OCI-LY1 (cell line): Measurements from ENCODE around the gene TICAM1.

ENCODE experiments used
- H2AFZ ChIP-seq: fragments of 200-600 bp; sonication (generic), shearing (Covaris generic); 2 replicates; pipeline ENCODE4 v1.6.0; 2014; ENCODE audit warnings: antibody characterized with exemption, mild to moderate bottlenecking, low read length
- H3F3A ChIP-seq: fragments of 200-600 bp; sonication (generic), shearing (Covaris generic); 2 replicates; pipeline ENCODE4 v1.6.0; 2014; ENCODE audit warnings: mild to moderate bottlenecking, antibody characterized with exemption, low read length, moderate library complexity; ENCODE audit not compliant: insufficient read depth
- H3K27ac ChIP-seq: fragments of 200-600 bp; sonication (generic); 2 replicates; pipeline ENCODE4 v1.5.1; 2014; ENCODE audit warnings: low read length, mixed run types, mild to moderate bottlenecking, low read depth; ENCODE audit not compliant: poor library complexity, severe bottlenecking
- H3K27me3 ChIP-seq: fragments of 200-600 bp; sonication (generic); 2 replicates; pipeline ENCODE4 v1.6.0; 2014; ENCODE audit warnings: antibody characterized with exemption, mild to moderate bottlenecking, low read length, moderate library complexity; ENCODE audit not compliant: insufficient read depth
- H3K36me3 ChIP-seq: fragments of 200-600 bp; sonication (generic); 2 replicates; pipeline ENCODE4 v1.6.1; 2014; ENCODE audit warnings: mild to moderate bottlenecking, antibody characterized with exemption, low read length, moderate library complexity, mixed read lengths; ENCODE audit not compliant: insufficient read depth
- H3K4me1 ChIP-seq: fragments of 200-600 bp; sonication (generic); 2 replicates; pipeline ENCODE4 v1.5.1; 2014; ENCODE audit warnings: mild to moderate bottlenecking, low read length, moderate library complexity; ENCODE audit not compliant: insufficient read depth, severe bottlenecking
- H3K4me2 ChIP-seq: fragments of 200-600 bp; sonication (generic), shearing (Covaris generic); 2 replicates; pipeline ENCODE4 v1.6.1; 2014; ENCODE audit warnings: low read length
- H3K4me3 ChIP-seq: fragments of 200-600 bp; sonication (generic); 2 replicates; pipeline ENCODE4 v1.5.1; 2014; ENCODE audit warnings: low read length, low read depth, mild to moderate bottlenecking, mixed read lengths; ENCODE audit not compliant: poor library complexity, severe bottlenecking
- H3K79me2 ChIP-seq: fragments of 200-600 bp; shearing (Covaris generic); 2 replicates; pipeline ENCODE4 v1.6.1; 2016; ENCODE audit warnings: mixed run types, low read length, mixed read lengths; ENCODE audit not compliant: insufficient read depth
- H3K9ac ChIP-seq: fragments of 200-600 bp; sonication (generic), shearing (Covaris generic); 2 replicates; pipeline ENCODE4 v1.6.1; 2014; ENCODE audit warnings: mild to moderate bottlenecking, low read length, mixed read lengths
- H3K9me2 ChIP-seq: fragments of 200-600 bp; sonication (generic), shearing (Covaris generic); 2 replicates; pipeline ENCODE4 v1.6.1; 2014; ENCODE audit warnings: low read depth, mild to moderate bottlenecking, low read length, mixed read lengths
- H3K9me3 ChIP-seq: fragments of 200-600 bp; shearing (Covaris generic); 2 replicates; pipeline ENCODE4 v1.6.1; 2014; ENCODE audit warnings: low read length, mixed read lengths
- H4K20me1 ChIP-seq: fragments of 200-600 bp; sonication (generic), shearing (Covaris generic); 2 replicates; pipeline ENCODE4 v1.6.0; 2016; ENCODE audit warnings: mild to moderate bottlenecking, low read length; ENCODE audit not compliant: insufficient read depth
- EZH2 ChIP-seq: fragments of 200-600 bp; sonication (generic), shearing (Covaris generic); IDR thresholded peaks from 2 replicates; pipeline ENCODE4 v1.8.0; 2017; ENCODE audit warnings: borderline replicate concordance, mixed run types, mild to moderate bottlenecking, antibody characterized with exemption, low read length, moderate library complexity, mixed read lengths
- TF ChIP-seq, protein P1 (sequence below): fragments of 200-600 bp; sonication (generic), shearing (Covaris generic); IDR thresholded peaks from 2 replicates; pipeline ENCODE4 v1.5.1; 2017; ENCODE audit warnings: mild to moderate bottlenecking, antibody characterized with exemption, low read length, moderate library complexity, mixed read lengths

Gene TICAM1

DNA sequence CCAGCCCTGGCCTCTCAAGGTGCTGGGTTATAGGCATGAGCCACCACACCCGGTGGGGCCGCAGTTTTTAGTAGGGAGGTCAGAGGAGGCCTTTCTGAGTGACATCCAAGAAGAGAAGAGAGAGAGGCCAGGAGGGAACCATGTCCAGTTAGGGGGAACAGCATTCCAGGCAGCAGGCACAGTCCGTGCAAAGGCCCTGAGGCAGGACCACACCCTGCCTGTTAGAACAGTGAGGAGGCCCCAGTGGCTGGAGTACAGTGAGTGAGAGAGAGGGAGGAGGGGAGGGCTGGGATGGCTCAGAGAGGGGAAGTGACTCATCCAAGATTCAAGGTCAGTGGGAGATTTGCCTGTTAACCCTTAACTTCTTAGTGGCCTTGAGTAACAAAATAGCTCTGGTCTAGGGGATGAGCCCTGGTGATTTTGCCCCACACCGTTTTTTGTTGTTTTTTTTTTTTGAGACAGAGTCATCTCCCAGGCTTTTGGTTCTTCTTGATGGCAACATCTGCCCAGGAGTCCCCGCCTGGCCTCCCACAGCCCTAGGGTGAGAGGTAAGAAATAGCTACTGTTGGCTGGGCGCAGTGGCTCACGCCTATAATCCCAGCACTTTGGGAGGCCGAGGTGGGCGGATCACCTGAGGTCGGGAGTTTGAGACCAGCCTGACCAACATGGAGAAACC is 38.7 kb upstream of the TICAM1 start:
- H4K20me1 ChIP-seq, result no peaks in the 10 kb centered on the region
- H3K9ac ChIP-seq, result no peak overlapping the region
- no peak overlapping the region for H3K4me3 ChIP-seq
- TF ChIP-seq, protein P1, sequence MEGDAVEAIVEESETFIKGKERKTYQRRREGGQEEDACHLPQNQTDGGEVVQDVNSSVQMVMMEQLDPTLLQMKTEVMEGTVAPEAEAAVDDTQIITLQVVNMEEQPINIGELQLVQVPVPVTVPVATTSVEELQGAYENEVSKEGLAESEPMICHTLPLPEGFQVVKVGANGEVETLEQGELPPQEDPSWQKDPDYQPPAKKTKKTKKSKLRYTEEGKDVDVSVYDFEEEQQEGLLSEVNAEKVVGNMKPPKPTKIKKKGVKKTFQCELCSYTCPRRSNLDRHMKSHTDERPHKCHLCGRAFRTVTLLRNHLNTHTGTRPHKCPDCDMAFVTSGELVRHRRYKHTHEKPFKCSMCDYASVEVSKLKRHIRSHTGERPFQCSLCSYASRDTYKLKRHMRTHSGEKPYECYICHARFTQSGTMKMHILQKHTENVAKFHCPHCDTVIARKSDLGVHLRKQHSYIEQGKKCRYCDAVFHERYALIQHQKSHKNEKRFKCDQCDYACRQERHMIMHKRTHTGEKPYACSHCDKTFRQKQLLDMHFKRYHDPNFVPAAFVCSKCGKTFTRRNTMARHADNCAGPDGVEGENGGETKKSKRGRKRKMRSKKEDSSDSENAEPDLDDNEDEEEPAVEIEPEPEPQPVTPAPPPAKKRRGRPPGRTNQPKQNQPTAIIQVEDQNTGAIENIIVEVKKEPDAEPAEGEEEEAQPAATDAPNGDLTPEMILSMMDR, result no peak
- TF ChIP-seq EZH2, result no peak
- no peaks in the 10 kb centered on the region for H3F3A ChIP-seq
- H3K4me2 ChIP-seq, result no peak overlapping the region
- H3K27ac ChIP-seq, result no peak overlapping the region
- no peaks in the 10 kb centered on the region for H3K9me2 ChIP-seq
- no peaks in the 10 kb centered on the region for H3K79me2 ChIP-seq
- H3K36me3 ChIP-seq, result no peaks in the 10 kb centered on the region
- H3K9me3 ChIP-seq, result no peaks in the 10 kb centered on the region
- H3K4me1 ChIP-seq, result peaks cover 16% of the 10 kb centered on the region
- H2AFZ ChIP-seq, result no peak overlapping the region
- no peaks in the 10 kb centered on the region for H3K27me3 ChIP-seq

GRCh38 chr19:4868286-4868834 is 36.8 kb upstream of the TICAM1 start:
- Histone ChIP-seq H4K20me1 (no peaks in the 10 kb centered on the region), H3K36me3 (no peaks in the 10 kb centered on the region), H3K27me3 (no peaks in the 10 kb centered on the region), H3K9ac (peak overlapping the region; percentile 68; the same call in 1 of the 2 replicates), H3K4me1 (peaks cover 31% of the 10 kb centered on the region), H3K9me2 (no peaks in the 10 kb centered on the region), H3K27ac (no peak overlapping the region), H3K4me2 (peak overlapping the region; percentile 89), H3K79me2 (no peaks in the 10 kb centered on the region), H3K4me3 (peak overlapping the region; percentile 92), H3F3A (no peaks in the 10 kb centered on the region), H3K9me3 (no peaks in the 10 kb centered on the region), H2AFZ (no peak overlapping the region)
- TF ChIP-seq EZH2, result no peak
- TF ChIP-seq, protein P1, result no peak

DNA sequence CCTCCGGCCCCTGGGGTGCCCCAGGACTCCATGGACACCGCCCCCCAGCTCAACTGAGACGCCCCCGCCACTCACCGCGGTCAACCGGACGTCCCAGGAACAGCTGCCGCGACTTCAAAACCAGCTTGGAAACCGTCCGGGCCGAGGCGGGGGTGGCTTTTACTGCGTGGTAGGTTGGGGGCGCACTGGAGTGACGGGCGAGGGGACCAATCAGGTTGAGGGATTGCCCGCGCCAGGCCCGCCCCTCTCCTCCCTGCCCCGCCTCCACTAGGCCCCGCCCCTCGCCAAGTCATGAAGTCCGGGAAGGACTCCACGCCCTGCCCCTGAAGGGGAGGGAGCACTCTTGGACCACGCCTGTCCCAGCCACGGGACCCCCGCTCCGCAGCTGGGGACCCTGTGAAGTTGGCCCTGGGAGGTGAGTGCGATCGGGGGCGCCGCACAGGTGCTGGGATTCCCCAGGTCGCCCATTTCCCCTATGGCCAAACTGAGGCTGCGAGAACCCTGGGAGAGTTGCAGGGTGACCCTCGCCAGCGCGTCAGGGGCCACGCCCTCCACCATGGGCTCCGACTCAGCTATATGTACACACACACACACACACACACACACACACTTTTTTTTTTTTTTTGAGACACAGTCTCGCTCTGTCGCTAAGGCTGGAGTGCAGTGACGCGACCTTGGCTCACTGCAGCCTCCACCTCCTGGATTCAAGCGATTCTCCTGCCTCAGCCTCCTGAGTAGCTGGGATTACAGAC is 36.2 kb upstream of the TICAM1 start, which contains the start of gene PLIN3:
TSS of gene PLIN3 (minus strand) at position 134 of the 752 bp plus-strand sequence. CDS start 6,273 bp downstream, outside the sequence.
- H3F3A ChIP-seq, result no peaks in the 10 kb centered on the region
- H3K4me1 ChIP-seq, result peaks cover 32% of the 10 kb centered on the region
- peak within 1 kb of the TSS; percentile 69 for H3K27ac ChIP-seq
- H3K9me3 ChIP-seq, result no peaks in the 10 kb centered on the region
- no peak within 1 kb of the TSS for H2AFZ ChIP-seq
- H3K9ac ChIP-seq, result peak within 1 kb of the TSS; percentile 94
- H3K79me2 ChIP-seq, result no peaks in the 10 kb centered on the region
- TF ChIP-seq, protein P1, result no peak
- TF ChIP-seq EZH2, result no peak
- H4K20me1 ChIP-seq, result no peaks in the 10 kb centered on the region
- H3K4me3 ChIP-seq, result peak within 1 kb of the TSS; percentile 92
- H3K9me2 ChIP-seq, result no peaks in the 10 kb centered on the region
- H3K4me2 ChIP-seq, result peak within 1 kb of the TSS; percentile 89
- no peaks in the 10 kb centered on the region for H3K27me3 ChIP-seq
- no peaks in the 10 kb centered on the region for H3K36me3 ChIP-seq
